HEK293 (cell line): Measurements from ENCODE around the gene CDC37.

Experiments used
- CTCF ChIA-PET: fragments of 350-600 bp; formaldehyde crosslinking; extraction: SDS; loops from one replicate; lab custom pipeline; 2021; ENCODE audit warnings: antibody characterized with exemption; lab: Yijun Ruan, JAX
- POLR2A ChIA-PET: fragments of 300-600 bp; formaldehyde crosslinking; extraction: SDS; loops from one replicate; lab custom pipeline; 2020; ENCODE audit warnings: antibody characterized with exemption, inconsistent platforms; lab: Yijun Ruan, JAX
- H3K27ac ChIP-seq: fragments of 200-500 bp; sonication (Bioruptor generic); 2 replicates; pipeline ENCODE4 v1.5.1; 2014; ENCODE audit warnings: low read depth, low read length, control low read depth, inconsistent platforms; ENCODE audit errors: extremely low read depth
- H3K36me3 ChIP-seq, 2 experiments: fragments of 200-500 bp in 1 of 2; sonication (Bioruptor generic) in 1 of 2; 1 replicate in 1 of 2; 2 replicates in 1 of 2; pipeline ENCODE4 v1.5.1; 2014 to 2017; ENCODE audit warnings: inconsistent platforms in 2 of 2, low read length in 2 of 2; ENCODE audit not compliant: control insufficient read depth in 2 of 2, insufficient read depth in 1 of 2
- H3K4me1 ChIP-seq: fragments of 200-500 bp; sonication (Bioruptor generic); 2 replicates; pipeline ENCODE4 v1.5.1; 2014; ENCODE audit warnings: mild to moderate bottlenecking, low read length, inconsistent platforms; ENCODE audit not compliant: control insufficient read depth, insufficient read depth
- H3K4me3 ChIP-seq: 2 replicates; pipeline ENCODE4 v1.5.1; 2011; ENCODE audit warnings: low read depth, mild to moderate bottlenecking, control low read depth, low read length, moderate library complexity
- H3K9me3 ChIP-seq: fragments of 200-500 bp; sonication (Bioruptor generic); 2 replicates; pipeline ENCODE4 v1.5.1; 2014; ENCODE audit warnings: low read depth, low read length, inconsistent platforms; ENCODE audit not compliant: control insufficient read depth, insufficient read depth
- SALL2 ChIP-seq: fragments of 450-650 bp; formaldehyde crosslinking; IDR thresholded peaks from 2 replicates; pipeline ENCODE4 v1.5.0; 2017; ENCODE audit warnings: missing biosample characterization, mild to moderate bottlenecking, missing genetic modification characterization, borderline replicate concordance
- TSHZ1 ChIP-seq: fragments of 450-650 bp; formaldehyde crosslinking; IDR thresholded peaks from 2 replicates; pipeline ENCODE4 v1.5.1; 2016; ENCODE audit warnings: missing biosample characterization, missing genetic modification characterization, borderline replicate concordance
- ZBTB8A ChIP-seq: fragments of 450-650 bp; formaldehyde crosslinking; IDR thresholded peaks from 2 replicates; pipeline ENCODE4 v1.5.1; 2016; ENCODE audit warnings: missing biosample characterization, missing genetic modification characterization
- ZNF10 ChIP-seq: fragments of 450-650 bp; formaldehyde crosslinking; IDR thresholded peaks from 2 replicates; pipeline ENCODE4 v1.5.1; 2017; ENCODE audit warnings: missing biosample characterization, missing genetic modification characterization
- ZNF157 ChIP-seq: fragments of 450-650 bp; formaldehyde crosslinking; IDR thresholded peaks from 2 replicates; pipeline ENCODE4 v1.5.1; 2016; ENCODE audit warnings: missing biosample characterization, missing genetic modification characterization
- ZNF184 ChIP-seq: fragments of 450-650 bp; IDR thresholded peaks from 2 replicates; pipeline ENCODE4 v1.5.1; 2018; ENCODE audit warnings: missing biosample characterization, mild to moderate bottlenecking, missing genetic modification characterization
- ZNF26 ChIP-seq: fragments of 450-650 bp; formaldehyde crosslinking; IDR thresholded peaks from 2 replicates; pipeline ENCODE4 v1.5.1; 2016; ENCODE audit warnings: missing biosample characterization, missing genetic modification characterization
- ZNF280C ChIP-seq: fragments of 450-650 bp; formaldehyde crosslinking; IDR thresholded peaks from 2 replicates; pipeline ENCODE4 v1.5.1; 2016; ENCODE audit warnings: missing biosample characterization, missing genetic modification characterization
- ZNF391 ChIP-seq: fragments of 450-650 bp; formaldehyde crosslinking; IDR thresholded peaks from 2 replicates; pipeline ENCODE4 v1.5.1; 2016; ENCODE audit warnings: low read depth, missing biosample characterization, missing genetic modification characterization, borderline replicate concordance
- ZNF488 ChIP-seq: fragments of 450-650 bp; formaldehyde crosslinking; IDR thresholded peaks from 2 replicates; pipeline ENCODE4 v1.5.1; 2016; ENCODE audit warnings: missing biosample characterization, missing genetic modification characterization
- ZNF561 ChIP-seq: fragments of 450-650 bp; IDR thresholded peaks from 2 replicates; pipeline ENCODE4 v1.5.1; 2018; ENCODE audit warnings: missing biosample characterization, missing genetic modification characterization, borderline replicate concordance
- ZNF571 ChIP-seq: fragments of 450-650 bp; formaldehyde crosslinking; IDR thresholded peaks from 2 replicates; pipeline ENCODE4 v1.5.0; 2017; ENCODE audit warnings: missing biosample characterization, missing genetic modification characterization
- ZNF596 ChIP-seq: fragments of 450-650 bp; IDR thresholded peaks from 2 replicates; pipeline ENCODE4 v1.5.0; 2018; ENCODE audit warnings: missing biosample characterization, mild to moderate bottlenecking, missing genetic modification characterization, moderate library complexity
- ZNF664 ChIP-seq: fragments of 450-650 bp; formaldehyde crosslinking; IDR thresholded peaks from 2 replicates; pipeline ENCODE4 v1.5.1; 2016; ENCODE audit warnings: missing biosample characterization, missing genetic modification characterization
- ZNF747 ChIP-seq: fragments of 450-650 bp; formaldehyde crosslinking; IDR thresholded peaks from 2 replicates; pipeline ENCODE4 v1.5.1; 2016; ENCODE audit warnings: missing biosample characterization, missing genetic modification characterization
- ZNF768 ChIP-seq: fragments of 450-650 bp; formaldehyde crosslinking; IDR thresholded peaks from 2 replicates; pipeline ENCODE4 v1.5.1; 2018; ENCODE audit warnings: missing biosample characterization, mild to moderate bottlenecking, missing genetic modification characterization
- ZSCAN18 ChIP-seq: fragments of 450-650 bp; formaldehyde crosslinking; IDR thresholded peaks from 2 replicates; pipeline ENCODE4 v1.5.1; 2016; ENCODE audit warnings: missing biosample characterization, missing genetic modification characterization
- ZSCAN4 ChIP-seq: fragments of 450-650 bp; formaldehyde crosslinking; IDR thresholded peaks from 2 replicates; pipeline ENCODE4 v1.5.1; 2017; ENCODE audit warnings: missing biosample characterization, missing genetic modification characterization

CDC37 gene

GRCh38 chr19:10430505-10431253 is 27.3 kb upstream of the CDC37 start:
- H3K4me1 ChIP-seq = no peaks in the 10 kb centered on the region
- H3K27ac ChIP-seq = no peak overlapping the region
- POLR2A ChIA-PET = no interaction called here
- H3K36me3 ChIP-seq = no peaks in the 10 kb centered on the region
- peak overlapping the region; percentile 19 for H3K4me3 ChIP-seq
- H3K9me3 ChIP-seq = no peaks in the 10 kb centered on the region
- TF ChIP-seq ZNF280C (tag by site-specific recombination) (no peak), ZNF747 (no peak), ZNF10 (tag by site-specific recombination) (no peak), ZNF664 (tag by site-specific recombination) (no peak), ZNF184 (tag by site-specific recombination) (no peak), SALL2 (no peak), ZBTB8A (tag by site-specific recombination) (no peak), ZNF571 (tag by site-specific recombination) (no peak), ZSCAN4 (tag by site-specific recombination) (no peak), TSHZ1 (no peak), ZNF488 (tag by site-specific recombination) (no peak), ZSCAN18 (no peak), ZNF561 (tag by site-specific recombination) (no peak), ZNF26 (tag by site-specific recombination) (no peak), ZNF596 (tag by site-specific recombination) (no peak), ZNF768 (tag by site-specific recombination) (no peak), ZNF157 (tag by site-specific recombination) (no peak), ZNF391 (tag by site-specific recombination) (no peak)
- TF ChIP-seq, all 188 proteins: peak for 0
- CTCF ChIA-PET = interaction anchor here (1.1 to 8.3 kb wide), 3 partner anchors 9 to 27 kb away, joined by 5 to 71 read pairs (median 54); partner anchors contain the start of gene CDC37
